Muscle layer of colon (tissue), 2 donors: ENCODE data around the gene C16orf95.

ENCODE experiments used
- H3K27ac ChIP-seq: one replicate; pipeline ENCODE4 v1.7.0; 2013; ENCODE audit warnings: low read depth, mild to moderate bottlenecking, low read length, moderate library complexity
- H3K27me3 ChIP-seq, 2 donors: one replicate each; pipeline ENCODE4 v1.7.0; 2013; ENCODE audit warnings: low read length in 2 of 2, mild to moderate bottlenecking in 2 of 2; ENCODE audit not compliant: insufficient read depth in 2 of 2, control insufficient read depth in 1 of 2
- H3K36me3 ChIP-seq: one replicate; pipeline ENCODE4 v1.7.0; 2013; ENCODE audit warnings: mild to moderate bottlenecking, low read length; ENCODE audit not compliant: insufficient read depth
- H3K4me1 ChIP-seq: one replicate; pipeline ENCODE4 v1.7.0; 2013; ENCODE audit warnings: mild to moderate bottlenecking, low read length; ENCODE audit not compliant: insufficient read depth
- H3K4me3 ChIP-seq, 2 donors: one replicate each; pipeline ENCODE4 v1.7.0; 2013; ENCODE audit warnings: low read length in 2 of 2, low read depth in 1 of 2, mild to moderate bottlenecking in 1 of 2, moderate library complexity in 1 of 2
- H3K9ac ChIP-seq: one replicate; pipeline ENCODE4 v1.7.0; 2013; ENCODE audit warnings: low read length
- H3K9me3 ChIP-seq: one replicate; pipeline ENCODE4 v1.7.0; 2013; ENCODE audit warnings: mild to moderate bottlenecking, low read length
- donor health status: abdominal sarcoma.
- donor health status: Adenocarcinoma of cecum.

The C16orf95 gene

DNA sequence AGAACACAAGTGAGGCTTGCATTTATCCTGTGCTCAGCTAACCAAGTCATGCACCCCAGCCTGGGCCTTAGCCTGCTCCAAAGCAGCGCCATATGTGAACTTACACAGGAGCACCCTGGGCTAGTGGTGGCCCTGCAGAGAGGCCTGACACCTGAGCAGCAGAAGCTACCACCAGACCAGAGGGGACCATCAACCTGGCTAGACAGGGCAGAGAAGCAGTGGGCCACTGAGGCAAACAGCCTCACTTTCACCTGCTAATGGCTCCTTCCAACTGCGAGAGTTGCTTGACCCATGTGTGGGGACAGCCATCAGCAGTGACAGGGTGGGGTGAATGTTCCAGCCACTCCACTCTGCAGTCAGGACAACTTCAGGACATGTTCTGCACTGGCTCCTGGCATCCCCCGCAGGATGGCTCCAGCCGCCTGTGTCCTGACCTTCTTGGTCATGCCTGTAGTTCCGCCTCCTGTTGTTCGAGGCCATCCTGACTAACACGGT, 2.9 kb upstream of the C16orf95 start:
- H3K27me3 ChIP-seq: no peaks in the 10 kb centered on the region
- no peak overlapping the region for H3K27ac ChIP-seq
- H3K4me3 ChIP-seq: no peak overlapping the region

DNA sequence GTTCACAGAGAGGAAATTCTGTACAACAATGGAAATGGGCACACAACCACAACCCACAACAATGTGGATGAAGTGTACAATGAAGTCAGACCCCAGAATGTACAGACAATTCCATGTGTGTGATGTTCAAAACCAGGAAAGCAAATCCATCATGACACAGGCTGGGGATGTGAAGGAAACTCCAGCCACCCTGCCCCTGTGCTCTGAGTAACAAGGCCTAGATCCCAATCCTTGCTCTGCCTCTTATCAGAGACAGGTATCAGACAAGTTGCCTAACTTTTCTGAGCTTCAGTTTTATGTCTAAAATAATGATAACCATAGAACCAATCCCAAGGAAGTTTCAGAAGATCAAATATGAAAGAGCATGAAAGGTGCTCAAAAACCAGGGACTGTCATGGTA, 1.8 kb upstream of the C16orf95 start:
- Histone ChIP-seq H3K4me1 (peaks cover 8% of the 10 kb centered on the region), H3K27ac (no peak overlapping the region), H3K4me3 (no peak overlapping the region), H3K9me3 (no peaks in the 10 kb centered on the region), H3K9ac (no peak overlapping the region), H3K36me3 (no peaks in the 10 kb centered on the region), H3K27me3 (no peaks in the 10 kb centered on the region)

More for the DNA sequence above, 2.9 kb upstream of the C16orf95 start:
- Histone ChIP-seq H3K9me3 (no peaks in the 10 kb centered on the region), H3K4me1 (peaks cover 8% of the 10 kb centered on the region), H3K9ac (no peak overlapping the region), H3K36me3 (no peaks in the 10 kb centered on the region)

DNA sequence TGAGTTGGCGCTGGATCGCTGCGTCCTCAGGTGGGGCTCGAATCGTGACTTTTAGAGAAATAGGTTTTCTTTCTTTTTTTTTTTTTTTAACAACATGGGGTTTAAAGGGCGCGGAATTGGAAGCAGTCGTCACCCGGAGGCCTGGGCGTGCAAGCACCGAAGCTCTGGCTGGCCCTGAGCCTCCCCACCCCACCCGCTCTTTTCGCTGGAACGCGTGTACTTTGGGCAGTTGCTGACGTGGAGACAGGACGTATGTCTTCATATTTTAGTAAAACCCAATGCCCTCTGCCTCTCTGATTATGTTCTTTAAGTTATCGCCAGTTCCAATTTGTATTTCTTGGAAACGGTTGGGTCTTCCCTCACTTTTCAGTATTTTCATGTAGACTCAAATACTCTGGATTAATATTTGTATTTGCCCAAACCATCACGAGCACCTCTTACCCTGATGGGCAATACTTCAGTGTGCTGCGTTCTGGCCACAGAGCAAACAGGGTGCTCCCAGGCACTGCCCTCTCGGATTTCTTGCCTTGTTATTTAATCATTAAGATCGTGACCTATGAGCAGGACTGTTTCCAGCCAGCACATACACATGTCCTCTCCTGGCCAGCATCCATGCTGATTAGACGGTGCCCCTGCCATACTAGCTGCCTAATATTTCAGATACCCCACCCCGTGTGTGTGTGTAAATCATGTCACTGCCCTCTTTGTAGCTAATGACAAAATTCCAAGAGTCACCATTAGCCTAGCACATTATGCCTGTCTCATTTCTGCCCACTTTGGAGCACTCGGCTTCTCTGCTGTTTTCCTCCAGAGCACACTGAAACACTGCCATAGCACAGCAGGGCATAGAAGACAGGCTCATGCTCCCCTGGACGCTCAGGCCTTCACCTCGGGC, 805 bp upstream of the C16orf95 start:
- H3K27me3 ChIP-seq: no peaks in the 10 kb centered on the region
- peak overlapping the region; percentile 94 for H3K27ac ChIP-seq
- H3K4me1 ChIP-seq: peaks cover 8% of the 10 kb centered on the region
- no peaks in the 10 kb centered on the region for H3K9me3 ChIP-seq
- H3K4me3 ChIP-seq: peak overlapping the region; percentile 73 to 76
- peak overlapping the region; percentile 25 for H3K9ac ChIP-seq
- H3K36me3 ChIP-seq: no peaks in the 10 kb centered on the region

DNA sequence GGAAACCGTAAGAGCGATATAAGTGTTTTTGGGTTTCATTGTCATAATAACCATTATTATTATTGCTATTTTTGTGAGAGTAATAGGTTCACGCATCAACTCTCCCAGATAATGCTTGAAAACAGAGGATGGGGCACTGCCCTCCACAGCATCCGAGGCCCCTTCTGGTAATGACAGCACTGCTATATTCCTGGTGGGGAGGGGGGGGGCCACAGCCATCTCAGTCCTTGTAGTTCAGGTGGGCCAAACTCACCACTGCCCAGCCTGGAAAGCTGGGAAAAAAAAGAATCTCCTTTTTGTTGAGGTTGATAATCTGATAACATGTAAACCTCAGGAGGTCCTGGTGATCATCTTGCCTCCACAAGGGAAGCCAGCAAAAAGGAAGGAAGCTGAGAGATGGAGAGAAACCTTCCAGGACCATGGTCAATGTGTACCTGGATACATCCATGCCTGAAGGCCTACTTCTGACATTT, 706 bp downstream of the C16orf95 start:
- H3K4me1 ChIP-seq: peaks cover 8% of the 10 kb centered on the region

DNA sequence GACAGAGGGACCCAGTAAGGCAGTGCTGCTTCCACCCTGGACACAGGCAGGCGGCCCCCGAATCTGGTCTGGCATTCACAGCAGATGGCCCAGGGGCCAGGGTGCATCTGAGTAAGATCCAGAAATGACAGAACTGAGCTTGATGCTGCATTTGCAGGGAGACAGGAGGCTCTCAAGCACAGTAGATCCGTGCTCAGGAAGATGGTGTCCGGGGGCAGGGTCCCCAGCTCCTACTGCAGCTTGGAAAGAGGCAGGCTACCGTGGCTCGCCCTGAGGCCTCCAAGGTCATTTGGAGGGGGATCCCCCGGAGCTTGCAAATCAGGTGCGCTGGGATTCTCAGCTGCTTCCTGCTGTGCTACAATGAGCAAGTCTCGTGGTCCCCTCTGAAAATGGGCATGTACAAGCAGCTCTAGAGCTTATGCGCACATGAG, 2.2 kb downstream of the C16orf95 start:
- no peaks in the 10 kb centered on the region for H3K36me3 ChIP-seq
- no peak overlapping the region for H3K4me3 ChIP-seq
- no peak overlapping the region for H3K9ac ChIP-seq
- H3K9me3 ChIP-seq: no peaks in the 10 kb centered on the region
- no peaks in the 10 kb centered on the region for H3K27me3 ChIP-seq
- H3K4me1 ChIP-seq: peaks cover 8% of the 10 kb centered on the region
- no peak overlapping the region for H3K27ac ChIP-seq

More for the DNA sequence above, 706 bp downstream of the C16orf95 start:
- H3K4me3 ChIP-seq: peak overlapping the region; percentile 73 to 76
- H3K36me3 ChIP-seq: no peaks in the 10 kb centered on the region
- H3K9ac ChIP-seq: no peak overlapping the region
- H3K9me3 ChIP-seq: no peaks in the 10 kb centered on the region
- peak overlapping the region; percentile 94 for H3K27ac ChIP-seq
- no peaks in the 10 kb centered on the region for H3K27me3 ChIP-seq

DNA sequence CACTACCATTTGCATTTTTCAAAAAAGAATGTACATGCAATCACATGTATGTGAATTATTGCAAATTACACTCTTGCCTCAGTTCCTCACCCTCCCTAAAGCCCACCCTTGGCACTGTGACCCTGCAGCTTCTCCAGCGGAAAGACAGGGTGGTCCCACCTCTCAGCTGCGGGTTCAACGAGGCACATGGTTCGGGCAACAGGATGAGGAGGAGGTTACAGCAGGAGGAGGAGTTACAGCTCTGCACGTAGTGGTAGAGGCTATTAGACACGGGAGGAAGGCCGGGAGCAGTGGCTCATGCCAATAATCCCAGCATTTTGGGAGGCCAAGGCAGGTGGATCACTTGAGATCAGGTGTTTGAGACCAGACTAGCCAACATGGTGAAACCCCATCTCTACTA, 5.2 kb downstream of the C16orf95 start:
- no peak overlapping the region for H3K27ac ChIP-seq
- H3K9me3 ChIP-seq: no peaks in the 10 kb centered on the region
- no peak overlapping the region for H3K4me3 ChIP-seq
- no peak overlapping the region for H3K9ac ChIP-seq
- no peaks in the 10 kb centered on the region for H3K4me1 ChIP-seq
- H3K27me3 ChIP-seq: no peaks in the 10 kb centered on the region
- no peaks in the 10 kb centered on the region for H3K36me3 ChIP-seq

DNA sequence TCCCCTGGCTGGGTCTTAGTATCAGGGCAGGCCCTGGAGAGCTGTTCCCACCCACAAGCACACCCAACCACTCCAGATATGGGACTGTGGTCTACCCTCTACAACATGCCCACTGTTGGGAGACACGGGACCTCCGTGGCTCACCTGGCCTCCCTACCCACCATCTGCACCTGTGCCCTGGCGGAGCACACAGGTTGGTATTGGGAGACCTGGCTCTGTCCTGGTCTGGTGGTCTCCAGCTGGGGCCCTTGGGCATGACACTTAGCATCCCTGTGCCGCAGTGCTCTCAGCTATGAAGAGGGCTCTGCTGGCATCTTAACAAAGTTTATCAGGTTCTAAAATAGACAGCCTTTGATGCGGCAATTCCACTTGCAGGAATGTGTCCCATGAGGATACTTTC, 5.8 kb downstream of the C16orf95 start:
- H3K9ac ChIP-seq: no peak overlapping the region
- H3K27me3 ChIP-seq: no peaks in the 10 kb centered on the region
- H3K27ac ChIP-seq: no peak overlapping the region
- H3K9me3 ChIP-seq: no peaks in the 10 kb centered on the region
- H3K4me3 ChIP-seq: no peak overlapping the region
- no peaks in the 10 kb centered on the region for H3K36me3 ChIP-seq
- H3K4me1 ChIP-seq: no peaks in the 10 kb centered on the region

DNA sequence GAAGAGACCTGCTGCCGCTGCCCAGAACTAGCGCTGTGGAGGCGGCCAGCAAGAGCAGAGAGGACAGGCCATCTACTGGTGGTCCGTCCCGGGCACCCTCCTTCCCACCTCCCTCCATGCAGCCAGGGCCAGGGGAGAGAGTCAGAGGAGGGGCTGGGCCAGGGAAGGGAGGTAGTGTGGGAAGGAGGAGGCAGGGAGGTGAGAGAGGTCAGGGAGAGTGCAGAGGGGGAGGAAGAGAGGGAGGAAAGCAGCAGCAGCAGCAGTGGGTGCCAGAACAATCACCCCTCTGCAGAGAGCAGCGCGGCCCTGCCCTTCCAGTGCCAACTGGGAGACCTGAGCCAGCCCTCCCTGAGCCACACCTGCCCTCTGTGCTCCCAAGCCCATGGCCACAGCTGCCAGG, 6.6 kb downstream of the C16orf95 start:
- Histone ChIP-seq H3K4me1 (no peaks in the 10 kb centered on the region), H3K27ac (no peak overlapping the region), H3K4me3 (no peak overlapping the region), H3K9me3 (no peaks in the 10 kb centered on the region), H3K27me3 (no peaks in the 10 kb centered on the region), H3K9ac (no peak overlapping the region), H3K36me3 (no peaks in the 10 kb centered on the region)

DNA sequence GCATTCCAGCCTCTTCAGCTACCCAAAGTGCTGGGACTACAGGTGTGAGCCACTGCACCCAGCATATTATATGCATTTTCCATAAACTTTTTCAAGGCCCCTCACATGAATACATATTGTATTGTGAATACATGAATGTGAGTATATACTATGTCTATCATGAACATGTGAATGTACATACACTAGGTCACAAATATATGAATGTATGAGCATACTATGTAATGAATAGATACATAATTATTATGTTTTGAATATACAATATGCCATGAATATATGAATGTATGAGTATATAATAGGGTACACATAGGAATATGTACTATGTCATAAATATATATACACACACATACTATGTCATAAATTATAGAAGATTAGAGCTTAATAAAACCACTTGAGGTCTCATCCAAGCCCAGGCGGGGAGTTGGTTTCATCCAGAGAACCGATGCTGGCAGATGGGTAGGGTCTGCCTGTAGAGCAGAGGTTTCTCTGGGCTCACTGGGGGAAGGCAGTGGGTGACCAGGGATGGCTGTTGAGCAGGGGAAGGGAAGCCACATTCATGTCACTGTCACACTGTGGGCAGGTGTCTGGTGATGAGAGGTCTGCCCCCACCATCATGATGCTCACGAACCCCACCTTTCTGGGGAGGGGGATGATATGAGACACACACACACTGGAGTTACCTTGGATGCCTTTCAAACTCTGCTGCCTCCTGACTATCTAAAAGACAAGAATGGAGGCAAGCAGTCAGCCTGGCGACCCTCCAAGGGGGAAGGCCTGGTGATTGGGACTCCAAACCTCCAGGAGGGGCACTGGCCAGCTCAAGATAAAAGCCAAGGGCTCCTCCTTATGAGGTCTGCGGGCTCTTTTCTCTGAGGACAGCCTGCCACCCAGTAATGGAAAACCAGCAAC, 7.3 kb downstream of the C16orf95 start:
- Histone ChIP-seq H3K4me3 (no peak overlapping the region), H3K27ac (no peak overlapping the region), H3K9me3 (no peaks in the 10 kb centered on the region), H3K9ac (no peak overlapping the region), H3K4me1 (no peaks in the 10 kb centered on the region), H3K36me3 (no peaks in the 10 kb centered on the region), H3K27me3 (no peaks in the 10 kb centered on the region)

DNA sequence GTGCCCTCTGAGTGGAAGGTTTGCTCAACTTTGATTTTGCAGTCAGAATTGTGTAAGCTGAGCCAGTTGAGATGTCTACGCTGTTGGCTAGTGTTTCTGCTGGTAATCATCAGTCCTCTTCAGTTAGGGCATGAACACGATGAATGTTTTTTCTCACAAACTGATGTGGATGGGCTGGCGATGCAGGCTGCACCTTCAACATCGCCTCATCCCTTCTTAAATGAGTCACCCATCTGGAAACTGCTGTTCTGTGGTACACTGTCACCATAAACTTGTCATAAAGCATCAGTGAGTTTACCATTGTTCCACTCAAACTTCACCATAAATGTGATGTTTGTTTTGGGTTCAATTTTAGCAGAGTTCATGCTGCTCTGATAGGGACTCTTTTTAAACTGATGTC, 8.4 kb downstream of the C16orf95 start:
- Histone ChIP-seq H3K4me3 (no peak overlapping the region), H3K27me3 (no peaks in the 10 kb centered on the region), H3K27ac (no peak overlapping the region), H3K9me3 (no peaks in the 10 kb centered on the region), H3K9ac (no peak overlapping the region), H3K4me1 (no peaks in the 10 kb centered on the region), H3K36me3 (no peaks in the 10 kb centered on the region)

DNA sequence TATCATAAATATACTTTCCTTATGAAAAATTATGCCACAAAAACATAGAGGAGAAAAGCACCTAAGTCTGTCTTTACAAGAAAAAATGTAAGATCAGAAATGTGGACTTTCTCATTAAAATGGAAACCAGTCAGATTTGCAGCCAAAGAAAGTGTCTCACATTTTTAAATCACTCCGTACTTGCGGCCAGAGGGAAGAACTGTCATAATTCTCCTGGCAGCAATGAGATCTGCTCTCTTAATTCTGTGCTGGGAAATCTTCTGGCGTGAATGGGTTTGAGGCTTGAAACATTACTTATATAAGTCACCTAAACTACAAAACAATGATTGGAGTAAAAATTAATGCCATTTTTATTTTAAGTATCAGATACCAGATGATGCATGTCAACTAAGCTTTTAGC, 10.7 kb downstream of the C16orf95 start:
- H3K27me3 ChIP-seq: no peaks in the 10 kb centered on the region
- H3K9ac ChIP-seq: no peak overlapping the region
- no peaks in the 10 kb centered on the region for H3K4me1 ChIP-seq

More for the DNA sequence above, 10.7 kb downstream of the C16orf95 start:
- no peak overlapping the region for H3K27ac ChIP-seq
- H3K36me3 ChIP-seq: no peaks in the 10 kb centered on the region
- H3K4me3 ChIP-seq: no peak overlapping the region
- no peaks in the 10 kb centered on the region for H3K9me3 ChIP-seq
